SK-N-MC (cell line): ENCODE measurements around the gene WDR27.

Experiments used
- EZH2 ChIP-seq: fragments of 200-600 bp; sonication (generic); IDR thresholded peaks from one replicate; pipeline ENCODE4 v1.6.1; 2017; ENCODE audit warnings: antibody characterized with exemption
- FOXP2 ChIP-seq: optimal IDR thresholded peaks from 2 replicates; pipeline ENCODE3; 2011; ENCODE audit warnings: mild to moderate bottlenecking, moderate library complexity; ENCODE audit not compliant: insufficient read depth; ENCODE audit errors: extremely low read length, control extremely low read depth
- POLR2AphosphoS5 ChIP-seq: IDR thresholded peaks from 2 replicates; pipeline ENCODE4 v1.6.1; 2012; ENCODE audit warnings: mild to moderate bottlenecking, low read depth, low read length, borderline replicate concordance

DNA sequence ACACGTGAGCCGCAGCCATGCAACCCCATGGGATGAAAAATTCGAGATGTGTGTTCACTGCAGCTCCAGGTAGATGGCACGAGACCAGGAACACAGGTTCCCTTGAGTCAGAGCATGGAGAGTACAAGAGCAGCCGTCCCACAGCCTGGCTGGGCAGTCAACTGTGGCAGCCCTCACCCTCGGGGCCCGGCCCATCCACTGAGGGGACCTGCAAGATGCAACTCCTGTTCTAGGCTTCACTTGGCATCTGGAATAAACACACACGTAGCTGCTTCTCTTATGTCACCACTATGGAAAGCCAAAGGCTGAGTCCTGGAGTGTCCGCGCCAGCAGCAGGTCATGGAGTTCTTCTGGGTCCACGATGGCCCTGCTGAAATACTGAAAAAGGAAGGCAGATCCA is 77.0 kb downstream of the WDR27 start:
- TF ChIP-seq POLR2AphosphoS5: no peak
- TF ChIP-seq EZH2: no peak
- TF ChIP-seq FOXP2: no peak
